ENCODE measurements around the gene UGT1A9. TPM values are rescaled to one million over a fixed set of nuclear protein-coding genes. Genes with fewer than 3 reads are reported as not detected.
A peak's percentile ranks its signal among the peaks of the same experiment; 100 is the strongest.
"Not testable (repeated sequence)": the region's sequence is repeated elsewhere in the genome, so short reads cannot be mapped to it uniquely, and the experiment has no call there.

Gene UGT1A9
- total RNA-seq, 1 donor from 2014 or later = 0.10 TPM

DNA sequence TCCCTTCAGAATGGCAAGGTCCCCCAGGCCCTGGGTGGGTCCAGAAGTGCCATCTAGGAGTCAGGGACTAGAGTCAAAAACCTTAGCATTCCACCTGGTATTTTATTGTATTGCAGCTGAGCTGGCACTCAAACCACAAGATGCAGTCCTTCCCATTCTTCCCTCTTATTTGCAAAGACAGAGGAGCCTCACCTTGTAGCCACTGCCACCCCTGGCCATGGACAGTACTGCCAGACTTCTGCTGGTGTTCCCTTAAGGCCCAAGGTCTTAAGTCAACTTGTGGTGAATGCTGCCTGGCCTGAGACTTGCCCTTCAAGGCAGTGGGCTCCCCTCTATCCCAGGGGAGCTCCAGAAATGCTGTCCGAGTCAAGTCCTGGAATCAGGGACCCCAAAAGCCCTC is 28.6 kb upstream of the UGT1A9 start:
- no peaks in the 10 kb centered on the region for H3K4me1 Mint-ChIP-seq (ENCODE audit: low read depth)
- no peak overlapping the region for H3K27ac Mint-ChIP-seq (ENCODE audit: unreplicated experiment)
- TF ChIP-seq, protein P1, sequence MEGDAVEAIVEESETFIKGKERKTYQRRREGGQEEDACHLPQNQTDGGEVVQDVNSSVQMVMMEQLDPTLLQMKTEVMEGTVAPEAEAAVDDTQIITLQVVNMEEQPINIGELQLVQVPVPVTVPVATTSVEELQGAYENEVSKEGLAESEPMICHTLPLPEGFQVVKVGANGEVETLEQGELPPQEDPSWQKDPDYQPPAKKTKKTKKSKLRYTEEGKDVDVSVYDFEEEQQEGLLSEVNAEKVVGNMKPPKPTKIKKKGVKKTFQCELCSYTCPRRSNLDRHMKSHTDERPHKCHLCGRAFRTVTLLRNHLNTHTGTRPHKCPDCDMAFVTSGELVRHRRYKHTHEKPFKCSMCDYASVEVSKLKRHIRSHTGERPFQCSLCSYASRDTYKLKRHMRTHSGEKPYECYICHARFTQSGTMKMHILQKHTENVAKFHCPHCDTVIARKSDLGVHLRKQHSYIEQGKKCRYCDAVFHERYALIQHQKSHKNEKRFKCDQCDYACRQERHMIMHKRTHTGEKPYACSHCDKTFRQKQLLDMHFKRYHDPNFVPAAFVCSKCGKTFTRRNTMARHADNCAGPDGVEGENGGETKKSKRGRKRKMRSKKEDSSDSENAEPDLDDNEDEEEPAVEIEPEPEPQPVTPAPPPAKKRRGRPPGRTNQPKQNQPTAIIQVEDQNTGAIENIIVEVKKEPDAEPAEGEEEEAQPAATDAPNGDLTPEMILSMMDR (IDR thresholded peaks at IDR 0.05) = peak; percentile 31
- no peak for DNase-seq (ENCODE audit: low spot score)
- no peak overlapping the region for H3K4me3 Mint-ChIP-seq (ENCODE audit: unreplicated experiment)
- H3K27me3 Mint-ChIP-seq (ENCODE audit: low read depth) = peaks cover 5% of the 10 kb centered on the region
- peaks cover 6% of the 10 kb centered on the region for H3K36me3 Mint-ChIP-seq (ENCODE audit: low read depth)
- peaks cover 36% of the 10 kb centered on the region for H3K9me3 Mint-ChIP-seq (ENCODE audit: low read depth)

DNA sequence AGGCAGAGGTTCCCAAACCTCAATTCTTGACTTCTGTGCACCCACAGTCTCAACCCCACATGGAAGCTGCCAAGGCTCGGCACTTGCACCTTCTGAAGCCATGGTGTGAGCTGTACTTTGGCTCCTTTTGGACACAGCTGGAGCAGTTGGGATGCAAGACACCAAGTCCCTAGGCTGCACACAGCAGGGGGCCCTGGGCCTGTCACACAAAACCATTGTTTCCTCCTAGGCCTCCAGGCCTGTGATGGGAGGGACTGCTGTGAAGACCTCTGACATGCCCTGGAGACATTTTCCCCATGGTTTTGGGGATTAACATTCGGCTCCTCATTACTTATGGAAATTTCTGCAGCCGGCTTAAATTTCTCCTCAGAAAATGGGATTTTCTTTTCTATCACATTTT is 25.7 kb upstream of the UGT1A9 start:
- H3K27me3 Mint-ChIP-seq (ENCODE audit: low read depth); DNase-seq (ENCODE audit: low spot score); H3K4me3 Mint-ChIP-seq (ENCODE audit: unreplicated experiment); H3K27ac Mint-ChIP-seq (ENCODE audit: unreplicated experiment); H3K4me1 Mint-ChIP-seq (ENCODE audit: low read depth); H3K36me3 Mint-ChIP-seq (ENCODE audit: low read depth): not testable (repeated sequence)
- H3K9me3 Mint-ChIP-seq (ENCODE audit: low read depth) = peaks cover 36% of the 10 kb centered on the region

DNA sequence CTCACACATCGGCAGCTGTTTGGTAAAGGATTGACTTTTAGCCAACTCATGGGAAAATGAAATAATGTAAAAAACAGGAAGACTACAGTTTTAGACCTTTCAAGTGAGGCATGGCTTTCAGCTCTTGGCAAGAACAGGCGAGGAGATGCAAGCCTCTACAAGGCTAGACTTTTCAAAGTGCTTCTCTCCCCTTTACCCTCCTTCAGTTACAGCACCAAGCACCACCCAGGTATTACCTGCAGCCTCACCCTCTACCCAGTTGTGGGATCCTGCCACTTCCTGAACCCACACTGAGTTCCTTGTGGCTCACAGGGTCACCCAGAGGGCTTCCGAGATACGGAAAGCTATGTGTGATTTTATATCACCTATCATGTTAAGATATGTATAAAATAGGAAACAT is 20.7 kb upstream of the UGT1A9 start:
- TF ChIP-seq, protein P1 (IDR thresholded peaks at IDR 0.05) = no peak
- peaks cover 3% of the 10 kb centered on the region for H3K36me3 Mint-ChIP-seq (ENCODE audit: low read depth)
- H3K4me1 Mint-ChIP-seq (ENCODE audit: low read depth) = no peaks in the 10 kb centered on the region
- H3K4me3 Mint-ChIP-seq (ENCODE audit: unreplicated experiment) = no peak overlapping the region
- no peak for DNase-seq (ENCODE audit: low spot score)
- H3K27ac Mint-ChIP-seq (ENCODE audit: unreplicated experiment) = no peak overlapping the region
- H3K9me3 Mint-ChIP-seq (ENCODE audit: low read depth) = peaks cover 16% of the 10 kb centered on the region
- peaks cover 16% of the 10 kb centered on the region for H3K27me3 Mint-ChIP-seq (ENCODE audit: low read depth)

DNA sequence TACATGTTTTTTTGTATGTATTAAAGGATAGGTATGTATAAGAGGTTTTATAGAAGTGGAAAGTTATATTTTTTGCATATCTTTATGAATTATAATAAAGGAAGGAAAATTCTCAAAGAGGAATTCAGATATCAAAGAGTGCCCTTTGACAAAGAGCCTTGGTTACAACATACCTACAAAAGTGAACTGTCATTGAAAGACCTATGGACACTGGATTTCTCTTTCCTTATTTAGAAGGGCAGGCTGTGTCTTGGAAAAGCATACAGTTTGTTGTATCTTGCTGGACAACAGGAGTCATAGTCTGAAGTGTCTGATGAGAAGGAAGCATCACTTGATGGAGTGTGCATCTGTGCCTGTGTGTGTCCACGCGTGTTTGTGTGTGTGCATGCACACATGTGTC is 20.3 kb upstream of the UGT1A9 start:
- TF ChIP-seq, protein P1 (IDR thresholded peaks at IDR 0.05) = no peak
- no peak overlapping the region for H3K4me3 Mint-ChIP-seq (ENCODE audit: unreplicated experiment)
- peaks cover 3% of the 10 kb centered on the region for H3K36me3 Mint-ChIP-seq (ENCODE audit: low read depth)
- H3K27ac Mint-ChIP-seq (ENCODE audit: unreplicated experiment) = no peak overlapping the region
- no peaks in the 10 kb centered on the region for H3K4me1 Mint-ChIP-seq (ENCODE audit: low read depth)
- no peak for DNase-seq (ENCODE audit: low spot score)
- peaks cover 16% of the 10 kb centered on the region for H3K27me3 Mint-ChIP-seq (ENCODE audit: low read depth)
- H3K9me3 Mint-ChIP-seq (ENCODE audit: low read depth) = peaks cover 14% of the 10 kb centered on the region

DNA sequence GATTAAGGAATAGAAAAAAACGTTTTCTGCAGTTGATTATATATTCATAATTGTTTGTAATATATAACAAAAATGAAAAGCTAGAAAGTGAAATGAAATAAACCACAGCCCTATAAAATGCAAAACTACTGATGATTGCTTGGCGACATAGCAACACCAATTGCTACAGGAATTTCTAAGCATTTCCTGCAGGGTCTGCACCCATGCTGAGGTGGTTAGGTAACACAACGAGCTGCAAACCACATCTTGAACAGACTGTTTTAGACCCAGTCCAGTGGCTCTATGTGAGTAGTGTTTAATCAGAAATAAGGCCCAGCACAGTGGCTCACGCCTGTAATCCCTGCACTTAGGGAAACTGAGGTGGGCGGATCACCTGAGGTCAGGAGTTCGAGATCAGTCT is 17.2 kb upstream of the UGT1A9 start:
- Mint-ChIP-seq H3K4me1 (ENCODE audit: low read depth) (no peaks in the 10 kb centered on the region), H3K4me3 (ENCODE audit: unreplicated experiment) (no peak overlapping the region), H3K27me3 (ENCODE audit: low read depth) (peaks cover 12% of the 10 kb centered on the region), H3K36me3 (ENCODE audit: low read depth) (no peaks in the 10 kb centered on the region), H3K9me3 (ENCODE audit: low read depth) (no peaks in the 10 kb centered on the region), H3K27ac (ENCODE audit: unreplicated experiment) (no peak overlapping the region)
- TF ChIP-seq, protein P1 (IDR thresholded peaks at IDR 0.05) = no peak
- DNase-seq (ENCODE audit: low spot score) = no peak

DNA sequence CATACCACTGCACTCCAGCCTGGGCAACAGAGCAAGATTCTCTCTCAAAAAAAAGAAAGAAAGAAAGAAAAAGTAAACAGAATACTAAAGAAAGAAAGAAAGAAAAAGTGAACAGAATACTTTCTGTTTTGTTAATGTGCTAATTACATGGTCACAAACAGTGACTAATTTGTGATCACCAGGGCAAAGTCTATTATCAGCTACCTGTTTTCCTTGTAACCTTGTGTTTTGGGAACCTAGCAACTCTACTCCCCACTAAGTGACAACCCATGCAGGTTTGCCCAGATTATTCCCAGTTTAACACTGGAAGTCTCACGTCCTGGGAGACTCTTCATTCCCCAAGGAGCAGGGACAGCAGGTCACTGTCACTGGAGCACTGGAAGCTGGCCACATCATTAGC is 16.7 kb upstream of the UGT1A9 start:
- peaks cover 15% of the 10 kb centered on the region for H3K27me3 Mint-ChIP-seq (ENCODE audit: low read depth)
- H3K4me1 Mint-ChIP-seq (ENCODE audit: low read depth) = no peaks in the 10 kb centered on the region
- DNase-seq (ENCODE audit: low spot score) = no peak
- H3K27ac Mint-ChIP-seq (ENCODE audit: unreplicated experiment) = no peak overlapping the region
- TF ChIP-seq, protein P1 (IDR thresholded peaks at IDR 0.05) = no peak
- no peak overlapping the region for H3K4me3 Mint-ChIP-seq (ENCODE audit: unreplicated experiment)
- no peaks in the 10 kb centered on the region for H3K36me3 Mint-ChIP-seq (ENCODE audit: low read depth)
- H3K9me3 Mint-ChIP-seq (ENCODE audit: low read depth) = no peaks in the 10 kb centered on the region

DNA sequence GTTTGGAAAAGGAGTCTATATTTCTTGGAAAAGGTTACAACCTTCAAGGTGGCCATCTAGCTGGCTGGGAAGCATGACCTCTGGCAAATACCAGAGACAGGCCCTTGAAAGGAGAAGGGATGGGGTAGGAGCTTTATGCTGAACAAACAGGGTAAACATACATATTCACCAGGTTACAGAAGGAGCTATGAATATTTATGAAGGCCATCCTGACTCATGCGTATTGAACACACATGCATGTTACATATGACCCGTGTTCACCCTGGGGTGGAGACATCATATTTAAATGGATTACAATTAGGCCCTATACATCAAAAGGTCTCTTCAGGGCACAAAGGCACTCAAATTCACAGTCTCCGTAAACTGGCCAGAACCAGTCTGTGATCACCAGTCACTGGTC is 15.8 kb upstream of the UGT1A9 start:
- not testable (repeated sequence) for H3K9me3 Mint-ChIP-seq (ENCODE audit: low read depth); H3K4me3 Mint-ChIP-seq (ENCODE audit: unreplicated experiment); DNase-seq (ENCODE audit: low spot score); H3K36me3 Mint-ChIP-seq (ENCODE audit: low read depth); H3K27ac Mint-ChIP-seq (ENCODE audit: unreplicated experiment); H3K4me1 Mint-ChIP-seq (ENCODE audit: low read depth)
- H3K27me3 Mint-ChIP-seq (ENCODE audit: low read depth) = peaks cover 15% of the 10 kb centered on the region
